Fibroblast of lung (primary cell): ENCODE data around the gene CARD10. TPM values are rescaled to one million over a fixed set of nuclear protein-coding genes. Genes with fewer than 3 reads are reported as not detected.
A peak's percentile ranks its signal among the peaks of the same experiment; 100 is the strongest.

Experiments
- DNase-seq, 2 donors: peaks; one replicate each; pipeline versions ENCODE4 v3.0.0 to v3.0.0-alpha.2; 2010; ENCODE audit warnings: low read depth in 2 of 2
- H2AFZ ChIP-seq: 2 replicates; pipeline ENCODE4 v1.5.1; 2012; ENCODE audit warnings: low read length, control low read depth, inconsistent platforms
- H3K27ac ChIP-seq: 2 replicates; pipeline ENCODE4 v1.5.1; 2011; ENCODE audit warnings: low read length, control low read depth; ENCODE audit not compliant: insufficient read depth
- H3K27me3 ChIP-seq: 2 replicates; pipeline ENCODE4 v1.5.1; 2011; ENCODE audit warnings: mild to moderate bottlenecking, low read length; ENCODE audit not compliant: control insufficient read depth, insufficient read depth
- H3K36me3 ChIP-seq: 2 replicates; pipeline ENCODE4 v1.5.1; 2011; ENCODE audit warnings: low read length; ENCODE audit not compliant: control insufficient read depth, insufficient read depth
- H3K4me1 ChIP-seq: 2 replicates; pipeline ENCODE4 v1.5.1; 2011; ENCODE audit warnings: low read length; ENCODE audit not compliant: control insufficient read depth, insufficient read depth; ENCODE audit errors: extremely low read depth
- H3K4me2 ChIP-seq: 2 replicates; pipeline ENCODE4 v1.5.1; 2011; ENCODE audit warnings: low read length, control low read depth; ENCODE audit not compliant: insufficient read depth; ENCODE audit errors: extremely low read depth
- H3K4me3 ChIP-seq, 4 experiments: fragments of 200-600 bp in 1 of 4; sonication (generic) in 1 of 4; replicated peaks in 1 of 4; 2 replicates each; pipeline ENCODE4 v1.5.1; 2011 to 2016; ENCODE audit warnings: low read length in 4 of 4, low read depth in 3 of 4, mild to moderate bottlenecking in 3 of 4, control low read depth in 2 of 4, inconsistent platforms in 1 of 4, mixed read lengths in 1 of 4; ENCODE audit not compliant: insufficient read depth in 1 of 4; ENCODE audit errors: control extremely low read depth in 1 of 4
- H3K79me2 ChIP-seq: 2 replicates; pipeline ENCODE4 v1.5.1; 2012; ENCODE audit warnings: mild to moderate bottlenecking, low read length, inconsistent platforms; ENCODE audit not compliant: control insufficient read depth, insufficient read depth
- H3K9ac ChIP-seq: 2 replicates; pipeline ENCODE4 v1.5.1; 2011; ENCODE audit warnings: mild to moderate bottlenecking, low read length, control low read depth; ENCODE audit not compliant: insufficient read depth
- H3K9me3 ChIP-seq: 2 replicates; pipeline ENCODE4 v1.5.1; 2012; ENCODE audit warnings: low read depth, low read length; ENCODE audit not compliant: control insufficient read depth, insufficient read depth
- H4K20me1 ChIP-seq: 2 replicates; pipeline ENCODE4 v1.5.1; 2011; ENCODE audit warnings: low read length; ENCODE audit not compliant: control insufficient read depth, insufficient read depth; ENCODE audit errors: extremely low read depth
- CTCF ChIP-seq, 2 donors: IDR thresholded peaks in 1 of 2; conservative IDR thresholded peaks in 1 of 2; 1 replicate in 1 of 2; 2 replicates in 1 of 2; pipeline ENCODE4 v1.5.1; 2011 to 2012; ENCODE audit warnings: low read length in 2 of 2, control low read depth in 1 of 2, inconsistent platforms in 1 of 2, low read depth in 1 of 2, mild to moderate bottlenecking in 1 of 2
- EZH2 ChIP-seq: IDR thresholded peaks from 2 replicates; pipeline ENCODE4 v1.5.1; 2012; ENCODE audit warnings: low read length, control low read depth, mild to moderate bottlenecking; ENCODE audit errors: missing control alignments
- polyA plus RNA-seq, 2 donors: library from polyadenylated mRNA; depleted of rRNA in 1 of 2; stranded (reverse) in 1 of 2; unstranded in 1 of 2; fragments of >200 nt; gene quantifications; 2 replicates each; pipeline ENCODE4 v1.2.1, GENCODE V29; 2011 to 2012; ENCODE audit warnings: missing spikeins in 1 of 2
- total RNA-seq: library from RNA; depleted of rRNA; stranded (reverse); fragments of >200 nt; gene quantifications from 2 replicates; pipeline ENCODE4 v1.2.1, GENCODE V29; 2014

CARD10 gene
- total and polyA plus RNA-seq, 2 donors (not counting 1 experiment from before 2014, with no cell fraction given) = 1.6 to 2.3 TPM

GRCh38 chr22:37560608-37561211, 41.5 kb upstream of the CARD10 start:
- peak; percentile 42 to 75 for DNase-seq
- peak overlapping the region; percentile 95 for H3K4me2 ChIP-seq
- H3K27me3 ChIP-seq = no peaks in the 10 kb centered on the region
- no peak overlapping the region for H2AFZ ChIP-seq
- TF ChIP-seq EZH2 = no peak
- no peak for TF ChIP-seq CTCF (conservative IDR thresholded peaks at IDR 0.05 in 1 of 2, IDR thresholded peaks at IDR 0.05 in 1 of 2; ENCODE audit: low read depth in 1 of 2, low read length in 2 of 2)
- H3K27ac ChIP-seq = peak overlapping the region; percentile 88
- peaks cover 27% of the 10 kb centered on the region for H3K4me1 ChIP-seq
- peaks cover under 1% of the 10 kb centered on the region for H3K36me3 ChIP-seq
- H4K20me1 ChIP-seq = peaks cover 4% of the 10 kb centered on the region
- H3K9me3 ChIP-seq = no peaks in the 10 kb centered on the region
- peak overlapping the region; percentile 68 to 96 (median 86) for H3K4me3 ChIP-seq
- peaks cover 47% of the 10 kb centered on the region for H3K79me2 ChIP-seq
- H3K9ac ChIP-seq = peak overlapping the region; percentile 84

- Histone ChIP-seq H3K4me2 (peak within 1 kb of the TSS; percentile 95), H3K4me1 (peaks cover 27% of the 10 kb centered on the region), H3K27ac (peak within 1 kb of the TSS; percentile 88), H3K79me2 (peaks cover 40% of the 10 kb centered on the region), H3K9ac (peak within 1 kb of the TSS; percentile 84), H3K36me3 (no peaks in the 10 kb centered on the region), H3K4me3 (peak within 1 kb of the TSS; percentile 68 to 96 (median 86)), H2AFZ (peak within 1 kb of the TSS; percentile 30), H3K27me3 (no peaks in the 10 kb centered on the region), H3K9me3 (no peaks in the 10 kb centered on the region), H4K20me1 (peaks cover 4% of the 10 kb centered on the region)
- peak; percentile 54 to 59 for DNase-seq
- TF ChIP-seq EZH2 (no peak), CTCF (conservative IDR thresholded peaks at IDR 0.05 in 1 of 2, IDR thresholded peaks at IDR 0.05 in 1 of 2; ENCODE audit: low read depth in 1 of 2, low read length in 2 of 2) (no peak)
Observed at GRCh38 chr22:37559901-37560607, 40.8 kb upstream of the CARD10 start, which contains the start of gene CDC42EP1. Gene CDC42EP1 (plus strand): TSS chr22:37560480. CDS start chr22:37566350, 5,870 bp downstream.

- no peak for TF ChIP-seq EZH2
- no peak for TF ChIP-seq CTCF (conservative IDR thresholded peaks at IDR 0.05 in 1 of 2, IDR thresholded peaks at IDR 0.05 in 1 of 2; ENCODE audit: low read depth in 1 of 2, low read length in 2 of 2)
- DNase-seq = no peak
- peak overlapping the region; percentile 30 for H2AFZ ChIP-seq
- peaks cover 36% of the 10 kb centered on the region for H3K79me2 ChIP-seq
- H3K9ac ChIP-seq = peak overlapping the region; percentile 73
- H3K9me3 ChIP-seq = no peaks in the 10 kb centered on the region
- H3K4me2 ChIP-seq = peak overlapping the region; percentile 71
- H3K27ac ChIP-seq = peak overlapping the region; percentile 80
- H3K36me3 ChIP-seq = no peaks in the 10 kb centered on the region
- peaks cover 4% of the 10 kb centered on the region for H4K20me1 ChIP-seq
- H3K27me3 ChIP-seq = no peaks in the 10 kb centered on the region
- H3K4me1 ChIP-seq = peaks cover 26% of the 10 kb centered on the region
- H3K4me3 ChIP-seq = peak overlapping the region in 3 of 4 experiments; percentile 19 to 56 (median 29)
Observed at GRCh38 chr22:37559521-37559900, 40.3 kb upstream of the CARD10 start.
